Panc1 (cell line): Measurements from ENCODE around the gene UTF1. TPM values are rescaled to one million over a fixed set of nuclear protein-coding genes. Genes with fewer than 3 reads are reported as not detected.

Source experiments
- ATAC-seq: fragments of 200-7000 bp; cut with Tn5 transposase; 2 replicates; pipeline ENCODE4 v1.9.1; 2020; ENCODE audit warnings: mild to moderate bottlenecking, moderate library complexity
- BruUV-seq: library from RNA; stranded (reverse); fragments of 400-500 nt; replicated peaks from 2 replicates; lab custom pipeline; 2021; lab: Mats Ljungman, UMichigan
- CTCF ChIA-PET: fragments of 300-600 bp; sonication (Branson Sonifier 250); formaldehyde crosslinking; loops from one replicate; lab custom pipeline; 2022; ENCODE audit warnings: antibody characterized with exemption; lab: Charles Lee
- POLR2A ChIA-PET: fragments of 300-600 bp; sonication (Branson Sonifier 250); formaldehyde crosslinking; loops from one replicate; lab custom pipeline; 2022; ENCODE audit warnings: antibody characterized with exemption; lab: Charles Lee
- DNase-seq: peaks from one replicate; pipeline ENCODE4 v3.0.0-alpha.2; 2010; ENCODE audit warnings: low read depth, low spot score
- H3K27ac ChIP-seq: 2 replicates; pipeline ENCODE4 v1.5.1; 2011; ENCODE audit warnings: mild to moderate bottlenecking, low read length, inconsistent platforms
- H3K27me3 ChIP-seq: fragments of 200-500 bp; sonication (Bioruptor generic); 2 replicates; pipeline ENCODE4 v1.6.0; 2014; ENCODE audit warnings: low read length, inconsistent platforms; ENCODE audit not compliant: control insufficient read depth, insufficient read depth
- H3K36me3 ChIP-seq: fragments of 200-500 bp; sonication (Bioruptor generic); 2 replicates; pipeline ENCODE4 v1.5.1; 2014; ENCODE audit warnings: inconsistent platforms, mild to moderate bottlenecking, low read length, moderate library complexity; ENCODE audit not compliant: control insufficient read depth, insufficient read depth
- H3K4me1 ChIP-seq: 2 replicates; pipeline ENCODE4 v1.5.1; 2011; ENCODE audit warnings: inconsistent platforms, mild to moderate bottlenecking, low read length, moderate library complexity; ENCODE audit not compliant: control insufficient read depth, insufficient read depth
- H3K4me3 ChIP-seq, 2 experiments: 2 replicates each; pipeline ENCODE4 v1.5.1; 2011 to 2012; ENCODE audit warnings: low read depth in 2 of 2, low read length in 2 of 2, mild to moderate bottlenecking in 2 of 2, inconsistent platforms in 1 of 2, moderate library complexity in 1 of 2
- H3K9me3 ChIP-seq: fragments of 200-500 bp; sonication (Bioruptor generic); 2 replicates; pipeline ENCODE4 v1.5.1; 2014; ENCODE audit warnings: low read depth, mild to moderate bottlenecking, inconsistent platforms, low read length, moderate library complexity; ENCODE audit not compliant: control insufficient read depth, insufficient read depth
- POLR2AphosphoS5 ChIP-seq: IDR thresholded peaks from 2 replicates; pipeline ENCODE4 v1.6.1; 2012; ENCODE audit warnings: mild to moderate bottlenecking, low read depth, low read length, moderate library complexity
- SIN3A ChIP-seq: IDR thresholded peaks from 2 replicates; pipeline ENCODE4 v1.6.1; 2012; ENCODE audit warnings: low read depth, mild to moderate bottlenecking, low read length, moderate library complexity, borderline replicate concordance; ENCODE audit not compliant: insufficient read depth
- TCF7L2 ChIP-seq: IDR thresholded peaks from 2 replicates; pipeline ENCODE4 v1.6.1; 2011; ENCODE audit warnings: mild to moderate bottlenecking, low read depth, low read length, inconsistent platforms
- in situ Hi-C: cut with HindIII; loops from 2 replicates; pipeline ENCODE4 v1.10.0; 2016; ENCODE audit warnings: low sequenced_read_pairs, low pct_unique_long_range_greater_than_20kb
- intact Hi-C: fragments of 100-400 bp; cut with micrococcal nuclease; formaldehyde crosslinking; loops from one replicate; pipeline ENCODE4 v1.10.0; 2022; ENCODE audit not compliant: unreplicated experiment
- total RNA-seq: library from RNA; stranded (reverse); gene quantifications from one replicate; pipeline ENCODE4 v1.2.1, GENCODE V29; 2021; ENCODE audit not compliant: unreplicated experiment
- TF ChIP-seq, protein P1 (sequence below): fragments of 450-650 bp; IDR thresholded peaks from 2 replicates; pipeline ENCODE4 v1.5.1; 2017; ENCODE audit warnings: mild to moderate bottlenecking
- TF ChIP-seq, protein P2 (sequence below), 2 experiments: IDR thresholded peaks; 2 replicates each; pipeline ENCODE4 v1.6.1; 2011 to 2012; ENCODE audit warnings: low read depth in 2 of 2, control low read depth in 1 of 2, low read length in 1 of 2, mild to moderate bottlenecking in 1 of 2, moderate library complexity in 1 of 2; ENCODE audit not compliant: insufficient read depth in 1 of 2

UTF1 gene
- total RNA-seq, 1 experiment from 2014 or later = not detected

DNA sequence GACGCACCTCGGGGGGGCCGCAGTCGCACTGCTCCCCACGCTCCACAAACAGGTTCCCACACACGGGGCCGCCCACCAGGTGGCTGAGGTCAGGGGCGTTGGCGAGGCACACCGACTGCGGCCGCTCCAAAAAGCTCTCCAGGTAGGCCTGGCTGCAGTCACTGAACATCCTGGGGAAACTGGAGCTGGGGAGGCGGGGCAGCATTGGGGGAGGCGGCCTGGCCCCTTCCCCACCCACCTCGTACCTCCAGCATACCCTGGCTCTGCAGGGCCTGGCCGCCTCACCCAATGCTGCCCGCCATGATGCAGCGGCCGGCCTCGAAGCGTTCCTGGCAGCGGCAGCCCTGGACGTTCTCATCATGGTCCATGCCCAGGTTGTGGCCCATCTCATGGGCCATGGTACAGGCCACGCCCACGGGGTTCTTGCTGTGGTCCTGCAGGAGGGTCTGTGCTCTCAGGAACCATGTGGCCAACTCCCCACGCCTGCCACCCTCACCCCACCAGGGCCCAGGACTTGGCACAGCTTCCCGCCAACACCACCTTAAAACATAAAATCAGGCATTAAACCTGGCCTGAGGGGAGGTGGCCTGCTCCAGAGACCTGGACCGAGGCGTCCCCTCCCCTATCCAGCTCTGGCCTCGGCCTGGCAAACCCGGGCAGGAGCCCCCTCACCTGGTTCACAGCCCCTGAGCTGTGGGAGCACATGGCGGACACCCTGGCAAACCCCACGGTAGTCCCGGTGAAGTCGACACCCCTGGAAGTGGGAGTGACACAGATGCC, 41.7 kb downstream of the UTF1 start:
- no peak for ATAC-seq
- no peaks in the 10 kb centered on the region for H3K36me3 ChIP-seq
- in situ Hi-C loops = no loop called here
- POLR2A ChIA-PET = interaction anchor here (0.6 kb wide), 1 partner anchor 10 kb away, joined by 3 read pairs; no protein-coding TSS in a partner anchor
- peaks cover 18% of the 10 kb centered on the region for H3K4me1 ChIP-seq
- H3K4me3 ChIP-seq = no peak overlapping the region
- TF ChIP-seq, protein P1, sequence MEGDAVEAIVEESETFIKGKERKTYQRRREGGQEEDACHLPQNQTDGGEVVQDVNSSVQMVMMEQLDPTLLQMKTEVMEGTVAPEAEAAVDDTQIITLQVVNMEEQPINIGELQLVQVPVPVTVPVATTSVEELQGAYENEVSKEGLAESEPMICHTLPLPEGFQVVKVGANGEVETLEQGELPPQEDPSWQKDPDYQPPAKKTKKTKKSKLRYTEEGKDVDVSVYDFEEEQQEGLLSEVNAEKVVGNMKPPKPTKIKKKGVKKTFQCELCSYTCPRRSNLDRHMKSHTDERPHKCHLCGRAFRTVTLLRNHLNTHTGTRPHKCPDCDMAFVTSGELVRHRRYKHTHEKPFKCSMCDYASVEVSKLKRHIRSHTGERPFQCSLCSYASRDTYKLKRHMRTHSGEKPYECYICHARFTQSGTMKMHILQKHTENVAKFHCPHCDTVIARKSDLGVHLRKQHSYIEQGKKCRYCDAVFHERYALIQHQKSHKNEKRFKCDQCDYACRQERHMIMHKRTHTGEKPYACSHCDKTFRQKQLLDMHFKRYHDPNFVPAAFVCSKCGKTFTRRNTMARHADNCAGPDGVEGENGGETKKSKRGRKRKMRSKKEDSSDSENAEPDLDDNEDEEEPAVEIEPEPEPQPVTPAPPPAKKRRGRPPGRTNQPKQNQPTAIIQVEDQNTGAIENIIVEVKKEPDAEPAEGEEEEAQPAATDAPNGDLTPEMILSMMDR = no peak
- TF ChIP-seq SIN3A = no peak
- TF ChIP-seq, protein P2, sequence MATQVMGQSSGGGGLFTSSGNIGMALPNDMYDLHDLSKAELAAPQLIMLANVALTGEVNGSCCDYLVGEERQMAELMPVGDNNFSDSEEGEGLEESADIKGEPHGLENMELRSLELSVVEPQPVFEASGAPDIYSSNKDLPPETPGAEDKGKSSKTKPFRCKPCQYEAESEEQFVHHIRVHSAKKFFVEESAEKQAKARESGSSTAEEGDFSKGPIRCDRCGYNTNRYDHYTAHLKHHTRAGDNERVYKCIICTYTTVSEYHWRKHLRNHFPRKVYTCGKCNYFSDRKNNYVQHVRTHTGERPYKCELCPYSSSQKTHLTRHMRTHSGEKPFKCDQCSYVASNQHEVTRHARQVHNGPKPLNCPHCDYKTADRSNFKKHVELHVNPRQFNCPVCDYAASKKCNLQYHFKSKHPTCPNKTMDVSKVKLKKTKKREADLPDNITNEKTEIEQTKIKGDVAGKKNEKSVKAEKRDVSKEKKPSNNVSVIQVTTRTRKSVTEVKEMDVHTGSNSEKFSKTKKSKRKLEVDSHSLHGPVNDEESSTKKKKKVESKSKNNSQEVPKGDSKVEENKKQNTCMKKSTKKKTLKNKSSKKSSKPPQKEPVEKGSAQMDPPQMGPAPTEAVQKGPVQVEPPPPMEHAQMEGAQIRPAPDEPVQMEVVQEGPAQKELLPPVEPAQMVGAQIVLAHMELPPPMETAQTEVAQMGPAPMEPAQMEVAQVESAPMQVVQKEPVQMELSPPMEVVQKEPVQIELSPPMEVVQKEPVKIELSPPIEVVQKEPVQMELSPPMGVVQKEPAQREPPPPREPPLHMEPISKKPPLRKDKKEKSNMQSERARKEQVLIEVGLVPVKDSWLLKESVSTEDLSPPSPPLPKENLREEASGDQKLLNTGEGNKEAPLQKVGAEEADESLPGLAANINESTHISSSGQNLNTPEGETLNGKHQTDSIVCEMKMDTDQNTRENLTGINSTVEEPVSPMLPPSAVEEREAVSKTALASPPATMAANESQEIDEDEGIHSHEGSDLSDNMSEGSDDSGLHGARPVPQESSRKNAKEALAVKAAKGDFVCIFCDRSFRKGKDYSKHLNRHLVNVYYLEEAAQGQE (IDR thresholded peaks at IDR 0.05; ENCODE audit: insufficient read depth in 1 of 2, low read depth in 2 of 2, low read length in 1 of 2) = no peak
- TF ChIP-seq TCF7L2 = no peak
- TF ChIP-seq POLR2AphosphoS5 = no peak
- no peaks in the 10 kb centered on the region for H3K27me3 ChIP-seq
- CTCF ChIA-PET = no interaction called here
- H3K9me3 ChIP-seq = no peaks in the 10 kb centered on the region
- no peak for DNase-seq
- no peak overlapping the region for H3K27ac ChIP-seq
- intact Hi-C loops = no loop called here
- no TSS peak for BruUV-seq

DNA sequence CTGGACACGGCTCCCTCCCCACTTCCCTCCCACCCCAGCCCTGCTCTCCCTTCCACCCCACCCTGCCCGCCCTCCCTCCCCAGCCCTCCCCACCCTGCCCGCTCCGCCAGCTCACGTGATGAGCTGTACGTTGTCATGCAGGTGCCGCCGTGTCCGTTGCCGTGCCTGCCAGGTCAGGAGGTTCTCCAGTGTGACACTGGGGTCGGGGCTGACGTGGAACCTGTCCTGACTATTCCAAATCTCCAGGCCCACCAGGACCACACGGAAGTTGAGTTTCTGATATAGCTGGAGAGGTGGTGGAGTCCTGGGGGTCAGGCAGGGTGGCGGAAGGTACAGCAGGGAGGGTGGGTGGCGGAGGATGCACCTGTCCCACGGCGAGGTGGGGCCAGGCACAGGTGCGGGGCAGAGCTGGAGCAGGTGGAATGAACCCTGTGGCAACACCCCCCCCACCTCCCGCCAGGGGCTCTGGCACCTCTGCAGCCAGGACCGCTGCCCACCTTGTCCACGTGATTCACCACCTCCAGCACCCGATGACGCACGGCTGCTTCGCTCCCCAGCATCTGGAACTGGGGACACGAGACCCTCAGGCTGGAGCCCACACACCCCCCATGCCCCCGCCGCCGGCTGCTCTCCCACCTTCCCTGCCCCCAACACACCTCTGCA, 42.4 kb downstream of the UTF1 start:
- intact Hi-C loops = no loop called here
- H3K36me3 ChIP-seq = no peaks in the 10 kb centered on the region
- POLR2A ChIA-PET = no interaction called here

More for the DNA sequence above, 42.4 kb downstream of the UTF1 start:
- peaks cover 23% of the 10 kb centered on the region for H3K4me1 ChIP-seq
- TF ChIP-seq, protein P1 = no peak
- TF ChIP-seq, protein P2 (IDR thresholded peaks at IDR 0.05; ENCODE audit: insufficient read depth in 1 of 2, low read depth in 2 of 2, low read length in 1 of 2) = no peak
- TF ChIP-seq TCF7L2 = no peak
- no peak for TF ChIP-seq POLR2AphosphoS5
- no peak for TF ChIP-seq SIN3A
- DNase-seq = no peak
- in situ Hi-C loops = no loop called here
- ATAC-seq = no peak
- BruUV-seq = no TSS peak
- no peak overlapping the region for H3K27ac ChIP-seq
- no peaks in the 10 kb centered on the region for H3K27me3 ChIP-seq
- H3K9me3 ChIP-seq = no peaks in the 10 kb centered on the region
- CTCF ChIA-PET = no interaction called here
- H3K4me3 ChIP-seq = no peak overlapping the region
